Stimulated activated CD8-positive, alpha-beta memory T cell treated with anti-CD3 and anti-CD28 coated beads, Interleukin-15, amount 100 ng/mL, for 1 hour (primary cell): ENCODE results near the gene ALOXE3.
"Not testable (repeated sequence)": the region's sequence is repeated elsewhere in the genome, so short reads cannot be mapped to it uniquely, and the experiment has no call there.

Experiments
- DNase-seq: peaks from one replicate; pipeline ENCODE4 v3.0.0-alpha.2; 2020; ENCODE audit warnings: low read depth

ALOXE3 gene

DNA sequence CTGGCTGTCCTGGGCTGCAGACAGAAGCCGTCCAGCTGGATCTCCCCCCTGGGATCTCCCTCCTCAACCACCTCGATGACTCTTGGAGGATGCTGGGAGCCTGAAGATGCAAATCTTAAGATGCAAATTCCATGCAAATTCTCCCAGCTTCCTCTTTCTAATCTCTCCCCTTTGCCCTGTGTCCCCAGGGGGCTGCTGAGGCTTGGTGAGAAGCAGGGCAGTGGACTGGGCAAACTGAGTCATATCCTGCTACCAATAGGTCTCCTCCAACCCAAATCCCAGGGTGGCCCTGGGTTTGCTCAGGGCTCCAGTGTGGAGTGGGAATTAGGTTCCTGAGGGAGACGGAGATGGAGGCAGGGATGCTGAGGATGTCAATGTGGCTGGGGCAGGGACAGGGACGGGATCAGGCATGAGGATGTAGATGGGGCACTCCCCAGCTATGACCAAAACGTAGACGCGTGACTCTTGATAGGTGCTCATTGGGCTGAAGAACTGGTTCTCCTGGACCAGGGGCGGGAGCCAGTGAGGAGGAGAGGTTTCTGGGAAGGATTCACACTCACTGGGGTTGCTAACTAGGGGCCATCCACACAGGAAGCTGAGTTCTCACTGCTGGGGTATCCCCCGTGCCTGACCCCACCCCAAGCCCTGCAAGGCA is 27.2 kb downstream of the ALOXE3 start:
- no peak for DNase-seq

DNA sequence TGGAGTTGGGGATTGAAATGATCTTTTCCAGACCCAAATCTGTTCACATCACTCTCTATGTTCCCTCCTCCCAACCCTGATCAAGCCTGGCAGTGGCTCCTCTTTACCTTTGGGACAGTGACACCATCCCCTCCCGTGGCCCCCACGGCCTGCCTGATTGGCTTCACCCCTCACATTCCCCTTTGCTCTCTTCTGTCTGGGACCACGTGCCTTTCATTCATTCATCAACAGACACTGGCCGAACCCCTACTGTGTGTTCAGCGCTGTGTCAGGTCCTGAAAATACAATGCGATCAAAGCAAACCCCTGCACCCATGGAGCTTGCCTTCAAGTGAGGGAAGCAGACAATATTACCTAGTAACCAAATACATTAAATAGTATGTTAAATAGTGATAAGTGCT is 28.6 kb downstream of the ALOXE3 start:
- no peak for DNase-seq

DNA sequence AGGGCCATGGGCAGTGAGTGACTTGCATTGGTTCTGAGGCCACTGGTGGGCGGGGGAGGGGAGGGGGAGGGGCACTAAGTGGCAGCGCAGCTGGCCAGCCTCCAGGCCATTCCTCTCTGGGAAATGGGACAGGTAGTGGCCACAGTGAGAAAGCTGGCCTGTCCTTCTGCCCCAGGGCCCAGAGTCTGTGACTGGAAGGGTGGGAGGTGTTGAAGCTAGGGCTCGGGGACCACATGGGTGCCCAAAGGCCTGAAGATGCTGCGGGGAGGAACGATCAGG is 30.4 kb downstream of the ALOXE3 start:
- DNase-seq, result no peak

DNA sequence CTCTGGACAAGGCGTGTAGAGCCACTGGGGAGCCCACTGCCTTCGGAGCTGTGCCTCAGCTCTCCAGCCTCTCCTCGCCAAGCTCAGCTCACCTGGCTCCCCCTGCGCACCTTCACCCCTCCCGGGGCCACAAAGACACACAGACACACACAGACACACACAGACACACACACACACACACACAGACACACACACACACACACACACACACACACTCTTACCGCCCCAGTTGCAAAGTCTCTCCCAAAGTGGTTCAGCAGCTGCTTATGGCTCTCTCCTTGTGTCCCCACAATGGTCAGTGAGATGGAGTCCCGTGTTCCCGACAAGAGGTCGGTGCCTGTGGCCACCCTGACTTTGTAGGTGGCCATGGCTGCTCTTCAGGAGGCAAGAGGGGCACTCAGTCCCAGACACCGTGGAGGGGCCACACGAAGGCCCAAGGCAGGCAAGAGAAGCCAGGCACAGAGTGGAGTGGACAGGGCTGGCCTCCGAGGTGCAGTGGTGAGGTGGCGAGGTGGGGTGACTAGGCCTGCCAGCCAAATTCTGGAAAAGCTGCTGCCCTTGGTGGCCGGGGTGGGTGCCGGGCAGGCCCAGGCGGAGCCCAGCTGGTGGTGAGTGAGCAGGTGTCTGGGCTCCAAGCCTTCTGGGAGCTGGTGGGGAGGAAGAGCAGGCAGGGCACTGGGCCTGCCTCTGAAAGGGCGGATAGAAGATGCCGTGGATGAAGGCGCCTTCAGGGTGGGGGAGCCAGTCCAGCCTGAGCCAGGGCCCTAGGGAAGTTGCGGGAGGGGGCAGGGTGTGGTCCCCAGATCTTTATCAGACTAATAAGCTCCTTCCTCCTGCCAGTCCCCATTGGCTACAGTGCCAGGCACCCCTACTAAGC is 31.0 kb downstream of the ALOXE3 start, which contains the start of gene ALOX12B:
ALOX12B (minus strand) TSS at position 642 of the 877 bp plus-strand sequence; CDS start at position 368, 274 bp downstream.
- DNase-seq, result no peak

DNA sequence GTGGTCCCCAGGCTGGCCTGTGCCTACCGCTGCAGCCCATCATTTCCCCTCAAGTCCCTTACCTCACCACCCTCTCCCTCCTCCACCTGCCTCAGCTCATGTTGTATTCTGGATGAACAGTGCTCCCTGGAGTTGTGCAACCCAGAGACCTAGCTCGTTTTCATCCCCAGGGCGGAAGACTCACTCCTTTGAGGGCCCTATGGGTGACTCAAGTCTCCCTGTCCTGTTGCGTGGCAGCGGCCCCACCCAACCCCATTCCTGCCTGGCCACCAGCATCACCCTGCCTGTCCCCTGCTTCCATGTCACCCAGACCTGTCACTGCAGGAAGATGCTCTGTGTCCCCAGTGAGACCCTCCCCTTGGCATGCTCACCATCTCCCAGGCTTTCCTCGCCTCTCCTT is 34.1 kb downstream of the ALOXE3 start:
- no peak for DNase-seq

DNA sequence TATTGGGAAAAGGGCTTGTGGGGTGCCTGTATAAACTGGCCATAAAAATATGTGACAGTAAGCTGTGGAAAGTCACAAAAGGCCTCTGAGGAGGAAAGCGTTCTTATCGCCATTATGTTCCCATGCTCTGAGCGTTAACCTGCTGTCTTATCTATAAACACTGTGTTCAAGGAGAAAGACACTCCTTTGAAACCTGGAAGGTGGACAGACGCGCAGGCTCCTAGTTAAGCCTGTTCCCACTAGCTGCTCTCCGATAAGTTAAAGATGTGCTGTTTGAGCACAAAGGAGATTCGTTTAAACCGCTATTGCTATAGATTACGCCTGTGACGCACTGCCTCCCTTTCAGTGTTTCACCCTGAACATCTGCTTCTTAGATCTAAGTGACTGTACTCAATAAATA is 36.0 kb downstream of the ALOXE3 start:
- DNase-seq, result no peak

DNA sequence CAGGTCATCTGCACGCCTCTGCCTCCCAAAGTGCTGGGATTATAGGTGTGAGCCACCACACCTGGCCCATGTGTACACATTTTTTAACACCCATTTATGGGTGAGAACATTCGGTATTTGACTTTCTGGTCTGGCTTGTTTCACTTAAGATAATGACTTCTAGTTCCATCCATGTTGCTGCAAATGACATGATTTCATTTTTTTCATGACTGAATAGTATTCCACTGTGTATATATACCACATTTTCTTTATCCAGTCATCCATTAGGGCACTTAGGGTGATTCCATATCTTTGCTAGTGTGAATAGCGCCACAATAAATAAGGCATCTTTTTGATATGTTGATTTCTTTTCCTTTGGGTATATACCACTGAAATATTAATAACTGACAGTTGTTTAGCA is 36.4 kb downstream of the ALOXE3 start:
- DNase-seq, result no peak

DNA sequence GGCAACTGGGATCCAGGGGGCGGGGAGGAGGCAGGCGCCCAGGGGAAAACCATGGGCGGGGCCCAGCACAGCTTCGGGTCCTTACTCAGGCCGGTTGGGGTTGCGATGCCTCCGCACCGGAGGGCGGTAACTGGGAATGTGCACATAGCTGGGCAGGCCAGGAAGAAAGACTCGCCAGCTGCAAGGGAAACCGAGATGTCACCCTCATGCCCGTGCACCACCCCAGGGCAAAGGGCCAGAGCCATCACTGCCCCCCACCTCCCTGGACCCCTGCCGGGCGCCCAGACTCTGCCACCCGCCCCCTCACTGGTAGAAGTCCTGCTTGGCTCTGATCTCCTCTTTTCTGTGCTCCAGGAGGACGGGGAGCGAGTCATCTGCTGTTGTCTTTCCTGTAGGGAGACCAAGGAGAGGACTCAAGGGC is 37.5 kb downstream of the ALOXE3 start:
- no peak for DNase-seq

DNA sequence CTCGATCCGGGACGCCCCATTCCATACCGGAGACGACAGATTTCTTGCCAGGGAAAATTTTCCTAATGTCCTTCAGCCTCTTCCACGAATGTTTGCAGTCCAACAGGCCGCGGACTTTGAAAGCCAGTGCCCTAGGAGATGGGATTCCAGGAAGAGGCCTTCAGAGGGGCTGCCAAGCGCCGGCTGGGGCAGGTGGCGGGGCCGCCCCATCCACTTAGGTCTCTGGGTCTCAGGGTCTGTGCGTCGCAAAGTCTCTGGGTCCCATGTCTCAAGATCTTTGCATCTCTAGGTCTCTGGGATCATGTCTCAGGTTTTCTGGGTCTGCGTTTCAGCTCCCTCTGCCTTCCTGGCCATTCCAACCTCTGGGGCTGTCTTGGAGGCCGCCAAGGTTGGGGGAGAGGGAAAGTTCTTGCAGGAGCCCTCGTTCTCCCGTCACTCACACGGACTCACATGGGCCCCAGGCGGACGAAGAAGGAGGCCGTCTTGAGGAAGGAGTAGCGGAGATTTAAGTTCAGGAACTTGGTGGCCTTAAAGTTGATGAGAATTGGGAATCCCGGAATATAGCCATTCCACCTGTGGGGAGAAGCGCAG is 38.0 kb downstream of the ALOXE3 start:
- DNase-seq, result no peak

DNA sequence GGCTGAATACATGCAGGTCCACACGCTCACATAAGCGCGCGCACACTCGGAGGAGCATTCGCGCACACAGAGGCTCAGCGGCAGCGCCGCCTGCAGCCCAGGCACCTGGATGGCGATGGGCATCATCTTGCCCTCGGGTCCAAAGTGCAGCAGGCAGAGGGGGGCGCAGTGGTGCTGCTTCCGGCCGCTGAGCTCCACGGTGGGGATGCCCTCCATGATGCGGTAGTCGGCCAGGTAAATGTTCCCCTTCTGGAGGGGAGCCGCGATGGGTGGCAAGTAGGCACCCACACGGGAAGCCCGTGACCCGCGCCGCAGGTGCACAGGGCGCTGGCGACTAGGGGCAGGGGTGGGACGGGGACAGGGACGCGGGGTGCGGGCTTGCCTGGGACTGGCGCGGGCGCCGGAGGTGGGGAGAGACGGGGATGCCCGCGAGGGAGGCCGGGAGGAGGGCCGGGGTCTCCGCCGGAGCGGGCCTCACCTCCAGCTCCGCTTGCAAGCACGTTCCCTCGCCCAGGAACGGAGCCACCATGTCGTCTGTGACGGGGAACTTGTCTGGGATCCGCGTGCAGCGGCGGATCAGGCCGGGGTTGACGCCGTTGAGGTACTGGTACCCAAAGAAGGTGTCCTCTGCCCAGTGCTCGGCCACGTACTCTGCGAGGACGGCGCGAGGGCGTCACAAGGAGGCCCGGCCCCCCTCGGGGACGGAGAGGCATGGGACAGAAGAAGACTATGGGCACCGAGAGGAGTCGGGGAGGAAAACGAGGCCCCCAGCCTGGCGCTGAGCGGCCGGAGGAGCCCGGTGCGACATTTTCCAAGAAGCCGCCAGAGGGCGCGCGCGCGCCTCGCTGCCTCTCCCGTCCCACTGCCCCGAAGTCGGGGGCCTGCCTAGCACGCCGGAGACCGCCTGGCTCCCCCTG is 38.8 kb downstream of the ALOXE3 start:
- DNase-seq, result peak; percentile 54

DNA sequence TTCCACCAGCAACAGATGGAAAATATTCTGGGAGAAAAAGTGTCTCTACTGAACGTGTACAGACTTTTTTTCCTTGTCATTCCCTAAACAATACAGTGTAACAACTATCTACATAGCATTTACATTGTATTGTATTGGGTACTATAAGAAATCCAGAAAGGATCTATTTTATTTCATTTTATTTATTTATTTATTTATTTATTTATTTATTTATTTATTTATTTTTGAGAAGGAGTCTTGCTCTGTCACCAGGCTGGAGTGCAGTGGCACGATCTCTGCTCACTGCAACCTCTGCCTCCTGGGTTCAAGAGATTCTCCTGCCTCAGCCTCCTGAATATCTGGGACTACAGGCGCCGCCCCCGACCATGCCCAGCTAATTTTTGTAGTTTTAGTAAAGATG is 40.4 kb downstream of the ALOXE3 start:
- DNase-seq, result not testable (repeated sequence)

DNA sequence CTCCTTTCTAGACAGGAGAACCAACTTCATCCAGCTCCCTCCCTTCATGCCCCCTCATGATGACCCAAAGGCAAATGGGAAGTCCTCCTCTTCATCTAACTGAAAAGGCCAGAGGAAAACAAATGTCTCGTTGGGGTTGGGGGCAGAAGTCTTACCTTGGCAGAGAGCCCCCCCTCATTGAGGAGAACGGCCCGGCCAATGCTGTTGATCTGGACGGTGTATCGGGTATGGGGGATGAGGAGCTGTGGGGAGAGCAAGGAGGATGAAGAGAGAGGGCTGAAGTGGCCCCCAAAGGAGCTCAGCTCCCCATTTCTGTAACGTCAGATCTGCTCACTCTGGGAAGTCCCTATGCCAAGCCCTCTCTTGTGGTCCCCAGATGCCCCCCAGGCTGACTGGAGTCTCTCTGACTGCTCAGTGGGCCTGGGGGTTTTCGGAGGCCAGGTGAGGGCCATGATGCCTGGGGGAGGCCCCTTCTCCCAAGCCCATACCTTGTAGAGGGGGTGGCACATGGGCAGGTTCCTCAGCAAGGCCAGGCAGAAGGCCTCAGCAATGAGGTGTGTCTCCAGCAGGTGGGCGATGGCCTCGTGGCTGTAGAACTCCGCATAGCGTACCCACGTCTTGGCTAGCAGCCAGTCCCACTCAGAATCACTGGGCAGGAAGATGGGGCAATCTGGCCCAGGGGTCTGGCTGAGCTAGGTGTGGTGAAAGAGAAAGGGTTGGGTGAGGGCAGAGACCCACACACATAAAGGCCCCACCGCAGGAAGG is 41.6 kb downstream of the ALOXE3 start:
- no peak for DNase-seq

DNA sequence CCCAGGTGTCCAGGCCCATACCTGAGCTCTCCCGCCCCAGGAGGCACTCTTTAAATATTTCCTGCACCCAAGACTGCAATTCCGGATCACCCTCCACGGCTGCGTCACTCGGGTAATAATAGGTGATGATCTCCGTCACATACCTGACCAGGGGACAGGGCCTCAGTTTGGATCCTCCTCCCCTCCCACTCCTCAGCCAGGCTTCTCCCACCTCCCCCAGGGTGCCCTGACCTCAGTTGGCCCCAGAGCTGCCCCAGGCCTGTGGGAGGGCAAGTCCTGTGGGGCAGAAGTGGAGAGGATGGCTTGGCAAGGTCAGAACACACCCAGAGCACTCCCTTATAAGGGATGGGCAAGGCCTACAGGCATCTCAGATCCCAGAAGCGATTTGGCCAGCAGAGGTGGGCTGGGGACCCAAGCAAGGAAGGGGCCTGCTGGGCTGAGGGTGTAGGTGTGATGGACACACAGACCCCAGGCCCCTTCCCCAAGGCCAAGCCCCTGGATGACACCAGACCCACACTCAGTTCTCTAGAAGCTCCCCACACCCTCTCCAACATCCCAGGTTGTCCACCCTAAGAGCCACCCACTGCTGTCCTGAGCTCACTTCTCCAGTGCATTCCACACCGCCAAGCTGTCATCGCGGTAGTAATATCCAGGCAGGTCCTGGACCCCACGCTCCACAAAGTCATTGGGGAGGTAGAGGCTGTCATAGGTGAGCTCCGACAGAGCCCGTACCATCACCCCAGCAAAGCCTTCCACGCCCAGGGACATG is 42.6 kb downstream of the ALOXE3 start:
- DNase-seq, result no peak

DNA sequence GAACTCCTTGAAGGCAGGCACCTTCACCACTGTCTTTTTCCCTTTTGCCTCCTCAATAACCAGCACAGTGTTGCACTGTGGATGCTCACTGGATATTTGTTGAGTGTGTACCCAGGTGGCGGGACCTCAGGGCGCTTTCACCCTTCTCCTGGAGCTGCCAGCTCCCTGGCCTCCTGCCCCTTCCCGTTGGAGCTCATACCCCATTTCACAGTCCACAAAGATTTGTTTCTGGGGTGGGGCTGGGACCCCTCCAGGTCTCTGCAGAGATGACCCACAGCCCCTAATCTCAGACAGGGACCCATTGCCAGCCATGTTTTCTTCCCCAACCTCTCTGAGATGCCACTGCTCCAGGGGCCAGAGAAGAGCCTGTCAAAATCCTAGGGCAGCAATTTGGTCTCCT is 43.2 kb downstream of the ALOXE3 start:
- DNase-seq, result no peak

DNA sequence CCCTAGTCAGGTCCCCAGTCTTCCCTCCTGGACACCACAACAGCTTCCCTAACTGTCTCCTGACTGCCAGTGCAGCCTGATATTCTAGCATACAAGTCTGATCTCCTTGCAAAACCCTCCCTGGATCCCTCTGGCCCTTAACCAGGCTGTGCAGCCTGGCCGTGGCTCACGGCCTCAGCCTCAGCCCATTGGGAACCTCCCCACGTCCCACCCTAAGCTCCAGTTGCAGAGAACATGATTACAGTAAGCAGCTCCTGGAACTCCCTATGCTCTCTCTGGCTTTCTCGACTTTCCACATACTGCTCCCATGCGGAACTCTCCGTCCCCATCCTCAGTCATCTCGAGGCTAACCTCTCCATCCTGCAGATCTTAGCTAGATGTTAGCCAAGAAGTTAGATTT is 43.8 kb downstream of the ALOXE3 start:
- no peak for DNase-seq

DNA sequence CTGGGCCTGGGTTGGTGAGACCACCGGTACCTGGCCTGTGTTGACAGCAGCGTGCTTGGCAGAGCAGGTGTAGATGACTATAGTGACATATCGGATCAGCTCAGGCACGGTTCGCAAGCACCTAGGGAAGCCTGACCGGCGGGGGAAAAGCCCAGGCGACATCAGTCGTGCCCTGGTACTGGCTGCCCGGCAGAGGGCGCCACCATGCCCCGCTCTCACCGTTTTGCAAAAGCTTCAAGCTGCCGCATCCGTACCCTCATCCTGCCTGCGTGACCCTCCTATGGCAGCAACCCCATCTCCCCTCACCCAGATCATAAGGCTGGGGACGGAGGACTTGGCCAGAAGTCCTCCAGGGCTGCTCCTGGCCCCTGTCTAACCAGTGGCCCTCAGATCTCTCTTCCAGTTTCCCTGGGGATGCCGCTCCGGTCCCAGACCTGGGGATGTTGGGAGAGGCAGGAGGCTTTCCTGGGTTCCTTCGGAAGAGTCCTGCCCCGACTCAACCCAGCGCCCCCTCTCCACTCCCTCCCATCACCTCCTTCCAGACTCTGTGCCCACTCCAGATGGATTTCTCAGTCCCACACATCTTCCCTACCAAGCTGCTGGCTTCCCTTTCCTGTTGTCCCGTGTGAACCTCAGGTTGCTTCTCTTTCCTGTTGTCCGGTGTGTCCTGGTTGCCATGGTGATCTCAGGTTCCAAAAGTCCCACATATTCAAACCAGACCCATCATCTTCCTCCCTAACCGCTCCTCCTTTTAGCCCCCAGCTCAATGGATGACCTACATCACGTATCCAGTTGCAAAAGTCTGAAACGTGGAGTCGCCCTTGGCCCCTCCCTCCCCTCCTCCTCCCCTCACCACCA is 44.5 kb downstream of the ALOXE3 start:
- DNase-seq, result peak; percentile 70

DNA sequence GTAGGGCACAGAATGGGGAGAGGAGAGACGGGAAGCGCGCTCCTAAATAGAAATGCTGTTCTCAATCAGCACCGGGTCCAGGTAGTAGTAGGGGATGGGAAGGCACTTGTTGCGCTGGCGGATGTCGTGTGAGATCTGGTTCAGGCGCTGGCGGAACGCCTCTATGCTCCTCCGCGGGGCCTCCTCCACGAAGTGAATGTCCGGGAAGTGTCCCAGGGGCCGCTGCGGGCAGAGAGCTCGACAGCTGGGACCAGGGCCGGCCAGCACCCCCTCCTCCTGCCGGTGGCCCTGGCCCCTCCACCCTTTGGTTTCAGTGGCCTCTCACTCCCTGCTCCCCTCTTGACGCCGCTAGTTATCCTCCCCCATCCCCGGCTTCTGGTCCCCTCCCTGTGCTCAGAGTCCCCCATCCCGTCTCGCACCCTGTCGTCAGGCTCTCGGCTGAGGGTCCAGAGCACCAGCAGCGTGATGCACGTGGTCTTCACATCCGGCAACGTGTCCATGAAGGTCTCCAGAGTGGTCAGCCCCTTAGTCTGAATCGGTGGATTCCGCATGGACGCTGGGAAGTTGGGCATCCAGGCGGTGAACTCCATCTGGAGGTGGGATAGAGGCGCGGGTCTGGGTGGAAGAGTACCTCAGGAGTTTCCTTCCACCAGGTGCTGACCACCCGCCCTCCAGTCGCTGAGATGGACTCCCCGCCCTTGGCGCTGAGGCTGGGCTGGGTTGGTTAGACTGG is 45.4 kb downstream of the ALOXE3 start:
- no peak for DNase-seq

DNA sequence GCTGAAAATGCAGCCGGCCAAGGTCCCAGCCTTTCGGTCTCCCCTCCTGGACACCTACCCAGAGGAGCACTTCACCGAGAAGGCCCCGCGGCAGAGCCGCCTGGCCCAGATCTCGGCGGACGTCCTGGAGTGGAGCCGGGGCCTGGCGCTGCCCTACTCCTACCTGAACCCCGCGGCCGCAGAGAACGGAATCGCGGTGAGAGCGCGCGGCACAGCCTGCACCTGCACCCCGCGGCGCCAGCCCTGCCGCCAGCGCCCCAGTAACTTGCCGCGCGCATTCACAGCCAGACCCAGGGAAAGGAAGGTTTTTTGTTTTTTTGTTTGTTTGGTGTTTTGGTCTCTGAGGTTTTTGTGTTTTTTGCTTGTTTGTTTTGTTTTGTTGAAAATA is 46.0 kb downstream of the ALOXE3 start:
- no peak for DNase-seq

DNA sequence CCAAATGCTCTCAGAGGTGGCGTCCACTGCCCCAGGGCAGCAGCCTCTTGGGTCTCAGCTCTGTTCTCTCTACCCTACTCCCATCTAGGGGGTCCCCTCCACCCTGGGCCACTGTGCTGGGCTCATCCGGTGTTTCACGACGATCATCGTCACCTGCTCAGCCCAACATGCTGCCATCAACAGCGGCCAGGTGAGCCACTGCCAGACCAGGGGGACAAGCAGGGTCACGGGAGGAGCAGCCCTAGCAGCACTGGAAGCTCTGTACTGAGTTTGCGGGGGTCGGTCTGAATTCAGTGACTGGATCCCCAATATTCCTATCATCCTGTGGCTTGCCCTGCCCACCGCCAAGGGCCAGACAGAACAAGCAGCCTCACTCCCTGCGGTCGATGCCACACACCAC is 46.8 kb downstream of the ALOXE3 start:
- DNase-seq, result no peak
